Activated CD8-positive, alpha-beta memory T cell treated with anti-CD3 and anti-CD28 coated beads for 36 hours (primary cell): ENCODE measurements around the gene FSTL4. TPM values are rescaled to one million over a fixed set of nuclear protein-coding genes. Genes with fewer than 3 reads are reported as not detected.

ENCODE experiments used
- CTCF ChIA-PET: fragments of 350-600 bp; sonication (Branson Sonifier 250); formaldehyde crosslinking; loops from one replicate; lab custom pipeline; 2021; ENCODE audit warnings: antibody characterized with exemption; lab: Charles Lee
- POLR2A ChIA-PET: fragments of 350-600 bp; sonication (Branson Sonifier 250); formaldehyde crosslinking; loops from one replicate; lab custom pipeline; 2021; ENCODE audit warnings: antibody characterized with exemption; lab: Charles Lee
- total RNA-seq, 2 experiments: library from RNA; stranded (reverse); gene quantifications; one replicate each; pipeline ENCODE4 v1.2.3, GENCODE V29; 2021

FSTL4 gene
- total RNA-seq, 2 experiments from 2014 or later: 0.30 TPM; not detected in 1

DNA sequence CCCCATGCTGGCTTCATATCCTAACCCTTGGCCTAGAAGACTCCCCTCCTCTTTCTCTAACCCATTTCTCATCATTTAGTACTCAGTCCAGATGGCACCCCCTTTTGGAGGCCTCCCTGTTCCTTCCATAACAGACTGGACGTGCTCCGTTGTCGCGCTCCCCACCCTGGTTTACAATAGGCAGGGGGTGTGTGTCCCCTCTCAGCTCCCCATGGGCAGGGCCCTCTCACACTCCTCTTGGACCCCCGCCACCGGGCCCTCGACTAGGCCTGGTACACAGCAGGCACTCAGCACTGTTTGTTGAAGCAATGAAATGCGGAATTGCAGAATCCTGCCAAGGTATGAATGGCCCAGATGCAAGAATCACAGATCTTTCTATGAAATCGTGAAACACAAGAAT lies 227.4 kb downstream of the FSTL4 start:
- ChIA-PET POLR2A (no interaction called here), CTCF (no interaction called here)

GRCh38 chr5:133384120-133384855 lies 228.1 kb downstream of the FSTL4 start:
- ChIA-PET CTCF (no interaction called here), POLR2A (no interaction called here)

- ChIA-PET CTCF (no interaction called here), POLR2A (no interaction called here)
Observed at GRCh38 chr5:133383580-133383939, 228.8 kb downstream of the FSTL4 start.

DNA sequence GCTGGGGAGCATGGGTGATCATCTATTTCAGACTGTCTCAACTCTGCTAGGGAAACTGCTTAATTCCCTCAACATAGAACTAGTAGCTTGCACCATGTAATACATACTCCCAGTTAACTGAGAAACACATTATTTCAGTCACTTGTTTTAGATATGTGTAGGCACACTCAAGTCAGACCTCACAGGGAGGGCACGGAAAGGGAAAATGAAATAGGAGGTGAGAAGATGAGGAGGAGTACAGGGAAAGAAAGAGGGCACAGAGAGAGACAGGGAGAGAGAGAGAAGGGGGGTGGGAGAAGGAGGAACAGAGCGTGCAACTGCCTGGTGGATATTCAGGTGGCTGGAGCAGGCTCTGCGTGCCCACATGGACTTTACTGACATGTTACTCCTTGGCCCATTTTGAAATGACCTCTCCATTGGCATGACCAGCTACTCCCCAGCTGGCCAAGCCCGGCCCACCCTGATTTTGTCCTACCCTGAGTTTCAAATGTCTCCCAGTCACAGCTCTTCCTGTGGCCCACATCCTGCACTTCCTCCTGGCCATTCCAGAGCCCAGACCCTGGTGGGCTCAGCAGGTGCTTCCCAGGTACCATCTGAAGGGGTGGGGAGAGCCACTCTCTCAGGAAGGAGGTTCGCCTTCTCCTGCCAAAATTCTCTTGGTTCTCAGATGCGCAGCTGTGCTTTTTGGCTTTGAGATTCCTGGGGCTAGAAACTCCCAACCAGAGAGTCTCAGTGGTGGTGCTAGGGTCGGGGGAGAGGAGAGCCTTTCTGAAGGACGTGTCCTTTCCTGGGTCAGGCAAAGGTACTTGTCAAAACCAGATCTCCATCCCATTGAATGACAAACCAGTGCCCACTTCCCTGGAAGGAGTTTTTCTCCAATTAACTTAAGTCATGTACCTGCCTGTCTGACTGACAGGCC lies 229.4 kb downstream of the FSTL4 start:
- POLR2A ChIA-PET: no interaction called here
- CTCF ChIA-PET: no interaction called here

GRCh38 chr5:133381571-133382365 lies 230.6 kb downstream of the FSTL4 start:
- ChIA-PET CTCF (no interaction called here), POLR2A (no interaction called here)

GRCh38 chr5:133381041-133381440 lies 231.3 kb downstream of the FSTL4 start:
- ChIA-PET POLR2A (no interaction called here), CTCF (no interaction called here)

DNA sequence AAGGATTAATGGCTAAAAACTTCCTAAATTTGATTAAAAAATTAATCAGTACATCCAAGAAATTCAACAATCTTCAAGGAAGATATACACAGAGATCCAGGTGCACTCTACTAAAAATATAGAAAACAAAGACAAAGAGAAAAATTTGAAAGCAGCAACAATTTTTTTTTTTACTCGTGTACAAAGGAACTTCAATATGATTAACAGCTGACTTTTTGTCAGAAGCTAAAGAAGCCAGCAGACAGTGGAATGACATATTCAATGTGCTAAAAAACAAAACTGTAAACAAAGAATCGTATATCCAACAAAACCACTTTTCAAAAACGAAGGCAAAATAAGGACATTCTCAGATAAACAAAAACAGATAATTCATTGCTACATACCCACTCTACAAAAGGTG lies 234.6 kb downstream of the FSTL4 start:
- ChIA-PET POLR2A (no interaction called here), CTCF (no interaction called here)

GRCh38 chr5:133376986-133377385 lies 235.4 kb downstream of the FSTL4 start:
- ChIA-PET POLR2A (no interaction called here), CTCF (no interaction called here)

- ChIA-PET CTCF (no interaction called here), POLR2A (no interaction called here)
Observed at GRCh38 chr5:133373121-133373870, 239.0 kb downstream of the FSTL4 start.

DNA sequence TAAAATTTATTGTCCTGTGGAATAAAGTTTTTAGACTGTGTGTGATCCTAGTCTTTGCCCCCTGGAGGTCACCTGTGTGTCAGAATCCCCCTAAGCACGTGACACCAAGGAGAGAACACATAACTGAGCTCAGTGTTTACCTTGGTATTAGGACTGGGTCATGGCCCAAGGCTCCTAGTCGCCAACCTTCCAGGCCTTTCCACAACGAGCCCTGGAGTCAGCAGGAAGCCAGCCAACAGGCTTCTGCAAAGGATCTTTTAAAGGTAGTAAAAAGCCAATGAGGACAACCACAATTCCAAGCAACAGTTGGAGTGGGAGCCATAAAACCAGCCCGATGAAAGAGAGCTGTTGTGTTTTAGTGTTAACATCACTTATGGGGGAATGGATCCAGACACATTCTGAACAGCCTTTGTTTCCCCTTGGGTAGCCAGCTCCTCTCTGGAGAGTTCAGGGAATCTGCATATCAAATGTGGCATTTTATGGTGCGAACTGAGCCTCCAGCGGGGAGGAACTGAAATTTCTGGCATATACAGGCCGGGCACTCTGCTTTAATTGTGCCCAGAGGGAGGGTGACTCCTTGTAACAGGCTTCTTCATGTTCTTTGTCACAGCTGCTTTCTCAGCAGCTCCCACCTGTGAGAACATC lies 239.9 kb downstream of the FSTL4 start:
- ChIA-PET CTCF (interaction anchor here (0.7 to 1.0 kb wide), 2 partner anchors 12 to 88 kb away, joined by 3 to 4 read pairs; no protein-coding TSS in a partner anchor), POLR2A (no interaction called here)

DNA sequence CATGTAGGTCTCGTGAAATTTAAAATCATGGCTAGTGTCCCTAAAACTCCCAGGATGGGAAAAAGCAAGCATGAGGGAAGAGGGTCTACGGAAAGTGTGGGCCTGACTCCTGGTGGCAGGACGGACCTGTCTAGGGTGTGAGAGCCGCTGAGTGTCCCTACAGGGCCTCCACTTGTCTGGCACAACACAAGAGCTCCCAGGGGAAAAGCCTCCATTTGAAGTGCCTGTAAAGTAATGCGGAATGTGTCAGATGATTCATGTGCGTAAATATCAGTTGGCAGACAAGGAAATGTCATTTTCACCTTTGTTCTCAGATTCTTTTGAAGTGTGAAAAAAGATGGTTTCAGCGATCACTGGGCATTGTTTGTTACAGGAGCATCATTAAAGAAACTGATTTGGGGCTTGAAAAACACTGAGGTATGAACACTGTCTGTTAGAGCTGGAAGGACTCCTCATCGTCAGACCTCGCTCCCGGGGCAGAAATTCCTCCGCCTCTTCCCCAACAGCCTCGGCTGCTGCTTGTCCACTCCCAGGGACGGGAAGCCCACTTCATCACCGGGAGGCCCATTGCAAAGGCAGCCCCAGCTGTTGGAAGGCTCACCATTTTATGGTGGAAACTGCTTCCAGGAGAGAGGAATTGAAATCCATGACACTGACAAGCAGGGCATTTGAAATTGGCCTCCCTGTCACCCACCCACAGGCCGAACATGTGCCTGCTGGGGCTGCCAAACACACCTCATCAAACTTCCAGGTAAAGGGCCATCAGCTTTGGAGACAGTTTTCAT lies 240.8 kb downstream of the FSTL4 start:
- POLR2A ChIA-PET: no interaction called here
- CTCF ChIA-PET: interaction anchor here (1.0 kb wide), 1 partner anchor 11 kb away, joined by 4 read pairs; no protein-coding TSS in a partner anchor

GRCh38 chr5:133370904-133371303 lies 241.4 kb downstream of the FSTL4 start:
- POLR2A ChIA-PET: no interaction called here
- CTCF ChIA-PET: no interaction called here

DNA sequence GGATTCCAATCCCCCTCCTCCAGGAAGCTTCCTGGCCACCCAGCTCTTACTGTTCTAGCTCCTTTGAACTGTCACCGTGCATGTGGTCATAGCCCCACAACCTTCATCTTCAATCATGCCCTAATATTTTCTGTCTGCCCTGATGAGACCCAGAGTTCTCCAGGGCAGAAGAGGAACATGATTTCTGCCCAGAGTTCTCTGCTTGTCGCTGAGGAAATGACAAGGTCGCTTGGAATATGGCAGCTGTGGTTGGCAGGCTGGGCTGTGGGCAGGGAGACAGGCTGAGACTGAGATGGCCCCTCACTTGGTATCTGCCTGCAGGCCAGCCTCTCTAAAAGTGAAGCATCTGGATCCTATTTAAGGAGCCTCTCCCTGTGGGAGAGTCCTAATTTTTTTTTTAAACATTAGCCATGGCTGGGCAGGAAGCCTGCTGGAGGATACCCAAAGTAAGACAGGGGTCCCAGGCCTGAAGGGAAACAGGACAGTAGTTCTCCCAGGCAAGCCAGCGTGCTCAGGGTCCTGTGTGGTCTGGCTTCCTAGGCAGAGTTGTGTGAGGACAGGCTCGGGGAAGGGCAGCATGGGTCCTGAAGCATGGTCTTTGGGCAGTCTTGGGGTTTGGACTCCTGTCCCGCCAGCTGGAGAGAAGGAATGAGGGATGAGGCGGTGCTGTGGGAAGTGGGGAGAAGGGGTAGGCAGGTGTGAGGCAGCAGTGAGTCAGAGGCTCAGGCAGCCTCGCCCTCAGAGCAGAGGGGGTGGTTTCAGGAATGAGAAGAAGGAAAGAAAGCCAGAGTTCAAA lies 242.1 kb downstream of the FSTL4 start:
- CTCF ChIA-PET: no interaction called here
- POLR2A ChIA-PET: no interaction called here

DNA sequence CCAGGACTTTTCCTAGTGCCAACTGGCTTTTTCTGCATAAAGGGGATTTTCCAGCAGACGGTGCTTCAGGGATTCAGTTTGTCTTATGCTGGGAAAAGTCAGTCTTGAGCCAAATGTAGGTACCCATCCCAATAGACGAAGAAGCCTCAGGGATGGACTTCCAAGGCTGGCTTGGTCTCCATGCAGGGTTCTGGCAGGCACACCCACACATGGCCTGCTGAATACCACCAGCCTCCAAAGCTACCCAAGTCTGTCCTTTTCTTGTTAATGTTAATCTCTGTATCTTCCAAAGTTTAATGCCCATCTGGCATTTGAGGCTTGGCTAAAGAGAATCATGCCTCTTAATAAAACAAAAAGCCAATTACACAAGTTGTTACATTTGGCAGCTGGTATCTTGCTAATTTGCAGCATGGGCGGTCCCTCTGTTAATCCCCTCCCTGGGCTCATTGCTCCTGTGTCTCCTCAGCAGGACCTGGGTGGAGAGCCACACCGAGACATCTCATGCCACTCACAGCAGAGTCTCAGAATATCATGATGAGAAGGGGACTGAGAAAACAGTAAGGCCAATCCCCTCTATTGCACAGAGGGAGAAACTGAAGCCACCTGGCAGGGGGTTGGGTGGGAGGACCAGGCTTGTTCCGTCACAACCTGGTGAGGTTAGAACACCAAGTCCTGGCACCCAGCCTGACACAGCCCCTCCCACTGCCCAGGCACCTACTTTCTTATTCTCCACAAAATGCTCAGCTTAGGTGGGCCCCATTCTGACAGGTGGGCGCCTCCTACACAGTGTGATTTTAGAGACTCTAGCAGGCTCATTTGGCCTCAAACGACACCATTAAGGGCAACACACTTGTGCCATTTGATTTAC lies 243.2 kb downstream of the FSTL4 start:
- ChIA-PET POLR2A (no interaction called here), CTCF (no interaction called here)

GRCh38 chr5:133367984-133368383 lies 244.4 kb downstream of the FSTL4 start:
- ChIA-PET CTCF (no interaction called here), POLR2A (no interaction called here)

- ChIA-PET CTCF (no interaction called here), POLR2A (no interaction called here)
Observed at GRCh38 chr5:133367071-133367786, 245.1 kb downstream of the FSTL4 start.
